Measurements from ENCODE around the gene PDE9A.

PDE9A gene

DNA sequence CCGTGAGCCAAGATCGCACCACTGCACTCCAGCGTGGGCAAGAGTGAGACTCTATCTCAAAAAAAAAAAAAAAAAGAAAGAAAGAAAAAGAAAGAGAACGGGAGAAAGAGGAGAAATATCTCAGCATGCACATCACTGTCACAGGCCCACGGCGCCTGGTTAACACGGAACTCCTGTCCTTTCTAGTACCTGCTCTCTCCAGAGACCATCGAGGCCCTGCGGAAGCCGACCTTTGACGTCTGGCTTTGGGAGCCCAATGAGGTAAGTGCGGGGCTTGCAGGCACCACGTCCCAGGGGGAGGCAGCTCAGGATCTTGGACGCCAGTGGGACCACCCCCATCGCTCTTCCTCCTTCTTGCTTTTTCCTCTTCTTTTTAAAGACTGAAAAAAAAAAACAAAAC, 100.4 kb downstream of the PDE9A start:
- POLR2A ChIA-PET = no interaction called here
- CTCF ChIA-PET = no interaction called here
- TF ChIP-seq, protein P1, sequence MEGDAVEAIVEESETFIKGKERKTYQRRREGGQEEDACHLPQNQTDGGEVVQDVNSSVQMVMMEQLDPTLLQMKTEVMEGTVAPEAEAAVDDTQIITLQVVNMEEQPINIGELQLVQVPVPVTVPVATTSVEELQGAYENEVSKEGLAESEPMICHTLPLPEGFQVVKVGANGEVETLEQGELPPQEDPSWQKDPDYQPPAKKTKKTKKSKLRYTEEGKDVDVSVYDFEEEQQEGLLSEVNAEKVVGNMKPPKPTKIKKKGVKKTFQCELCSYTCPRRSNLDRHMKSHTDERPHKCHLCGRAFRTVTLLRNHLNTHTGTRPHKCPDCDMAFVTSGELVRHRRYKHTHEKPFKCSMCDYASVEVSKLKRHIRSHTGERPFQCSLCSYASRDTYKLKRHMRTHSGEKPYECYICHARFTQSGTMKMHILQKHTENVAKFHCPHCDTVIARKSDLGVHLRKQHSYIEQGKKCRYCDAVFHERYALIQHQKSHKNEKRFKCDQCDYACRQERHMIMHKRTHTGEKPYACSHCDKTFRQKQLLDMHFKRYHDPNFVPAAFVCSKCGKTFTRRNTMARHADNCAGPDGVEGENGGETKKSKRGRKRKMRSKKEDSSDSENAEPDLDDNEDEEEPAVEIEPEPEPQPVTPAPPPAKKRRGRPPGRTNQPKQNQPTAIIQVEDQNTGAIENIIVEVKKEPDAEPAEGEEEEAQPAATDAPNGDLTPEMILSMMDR (IDR thresholded peaks at IDR 0.05; ENCODE audit: control extremely low read depth, extremely low read depth, low read depth, missing control alignments) = no peak
- DNase-seq (ENCODE audit: extremely low spot score) = no peak

DNA sequence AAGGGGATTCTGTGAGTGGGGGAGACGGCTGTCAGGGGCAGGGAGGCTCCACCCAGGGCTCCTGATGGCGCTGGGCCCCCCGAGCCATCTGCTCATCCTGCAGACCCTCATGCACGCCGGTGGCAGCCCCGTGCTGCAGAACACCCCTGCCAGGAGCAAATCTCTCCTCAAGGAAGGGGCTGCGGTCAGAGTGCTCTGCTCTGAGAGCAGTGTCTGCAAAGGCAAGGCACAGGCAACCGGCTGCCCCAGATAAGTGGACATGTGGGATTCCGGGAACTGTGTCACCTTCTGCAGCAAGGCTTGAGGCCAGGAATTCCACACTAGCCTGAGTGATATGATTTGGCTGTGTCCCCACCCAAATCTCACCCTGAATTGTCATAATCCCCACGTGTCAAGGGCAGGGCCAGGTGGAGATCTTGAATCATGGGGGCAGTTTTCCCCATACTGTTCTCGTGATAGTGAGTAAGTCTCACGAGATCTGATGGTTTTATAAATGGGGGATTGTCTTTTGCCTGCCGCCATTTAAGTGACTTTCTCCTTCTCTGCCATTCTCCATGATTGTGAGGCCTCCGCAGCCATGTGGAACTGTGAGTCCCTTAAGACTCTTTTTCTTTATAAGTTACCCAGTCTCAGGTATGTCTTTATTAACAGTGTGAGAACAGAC, 101.0 kb downstream of the PDE9A start:
- ChIA-PET POLR2A (no interaction called here), CTCF (no interaction called here)
- no peak for DNase-seq (ENCODE audit: extremely low spot score)
- TF ChIP-seq, protein P1 (IDR thresholded peaks at IDR 0.05; ENCODE audit: control extremely low read depth, extremely low read depth, low read depth, missing control alignments) = no peak

DNA sequence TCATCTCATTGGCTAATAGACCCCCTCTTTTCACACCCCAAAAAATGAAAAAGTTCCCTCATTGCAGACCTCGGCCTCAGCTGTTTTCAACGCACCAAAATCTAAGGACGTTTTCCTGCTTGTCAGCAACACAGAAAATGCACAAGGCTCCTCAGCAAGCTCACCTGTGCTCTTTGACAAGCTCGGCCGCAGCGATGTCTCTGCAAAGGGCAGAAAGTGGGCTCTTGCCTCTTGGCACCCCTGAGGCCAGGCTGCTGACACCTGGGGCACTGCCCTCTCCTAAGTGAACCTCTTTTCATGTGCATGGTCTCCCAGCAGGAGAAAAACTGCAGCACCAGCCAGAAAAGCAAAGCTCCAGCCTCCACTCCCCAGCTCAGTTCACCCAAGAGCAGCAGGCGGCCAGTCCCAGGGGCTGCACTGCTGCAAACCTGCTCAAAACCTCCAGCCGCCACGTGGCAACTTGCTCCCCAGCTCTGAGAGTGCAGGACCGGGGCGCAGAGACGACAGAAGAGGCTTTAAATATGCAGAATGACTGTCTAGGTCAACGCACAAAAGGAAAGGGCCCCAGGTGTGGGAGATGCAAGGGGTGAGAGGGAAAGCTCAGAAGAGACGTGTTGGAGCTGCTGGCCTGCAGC, 101.7 kb downstream of the PDE9A start:
- ChIA-PET POLR2A (no interaction called here), CTCF (no interaction called here)
- TF ChIP-seq, protein P1 (IDR thresholded peaks at IDR 0.05; ENCODE audit: control extremely low read depth, extremely low read depth, low read depth, missing control alignments) = no peak
- DNase-seq (ENCODE audit: extremely low spot score) = no peak

DNA sequence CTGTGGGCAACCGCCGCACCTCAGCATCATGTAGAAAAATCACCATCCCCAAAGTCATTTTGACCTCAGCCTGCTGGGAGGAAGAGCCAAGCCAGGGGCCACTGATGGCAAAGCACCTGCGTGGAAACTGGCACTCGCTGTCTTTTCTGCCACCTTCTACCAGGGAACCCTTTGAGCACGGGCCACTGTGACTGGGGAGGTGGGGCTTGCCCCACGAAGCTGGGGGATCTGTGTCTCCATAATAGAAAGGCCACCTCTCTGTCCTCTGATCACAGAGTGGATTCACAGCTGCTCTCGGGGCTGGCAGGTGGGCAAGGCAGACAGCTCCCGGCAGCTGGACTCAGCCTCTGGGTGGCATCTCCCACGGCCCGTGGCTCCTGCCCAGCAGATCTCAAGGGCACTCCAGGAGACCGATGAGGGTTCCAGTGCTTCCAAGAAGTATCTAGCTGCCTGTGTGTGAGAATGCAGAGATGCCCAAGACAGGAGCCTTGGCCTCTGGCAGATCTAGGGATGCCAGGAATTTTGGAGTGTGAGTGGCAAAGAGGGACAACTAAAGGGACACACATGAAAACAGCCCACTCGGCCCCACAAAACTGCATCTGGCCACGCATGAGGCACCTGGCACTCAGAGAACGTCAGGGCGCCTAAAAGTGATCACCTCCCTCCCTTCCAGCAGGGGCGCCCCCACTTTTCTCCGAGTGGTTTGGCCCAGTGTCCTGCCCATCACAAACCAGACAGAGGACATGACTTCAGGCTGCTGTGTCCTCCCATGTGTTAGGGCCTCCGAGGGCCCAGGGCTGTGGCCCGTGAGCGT, 102.6 kb downstream of the PDE9A start:
- ChIA-PET CTCF (no interaction called here), POLR2A (no interaction called here)
- TF ChIP-seq, protein P1 (IDR thresholded peaks at IDR 0.05; ENCODE audit: control extremely low read depth, extremely low read depth, low read depth, missing control alignments) = no peak

DNA sequence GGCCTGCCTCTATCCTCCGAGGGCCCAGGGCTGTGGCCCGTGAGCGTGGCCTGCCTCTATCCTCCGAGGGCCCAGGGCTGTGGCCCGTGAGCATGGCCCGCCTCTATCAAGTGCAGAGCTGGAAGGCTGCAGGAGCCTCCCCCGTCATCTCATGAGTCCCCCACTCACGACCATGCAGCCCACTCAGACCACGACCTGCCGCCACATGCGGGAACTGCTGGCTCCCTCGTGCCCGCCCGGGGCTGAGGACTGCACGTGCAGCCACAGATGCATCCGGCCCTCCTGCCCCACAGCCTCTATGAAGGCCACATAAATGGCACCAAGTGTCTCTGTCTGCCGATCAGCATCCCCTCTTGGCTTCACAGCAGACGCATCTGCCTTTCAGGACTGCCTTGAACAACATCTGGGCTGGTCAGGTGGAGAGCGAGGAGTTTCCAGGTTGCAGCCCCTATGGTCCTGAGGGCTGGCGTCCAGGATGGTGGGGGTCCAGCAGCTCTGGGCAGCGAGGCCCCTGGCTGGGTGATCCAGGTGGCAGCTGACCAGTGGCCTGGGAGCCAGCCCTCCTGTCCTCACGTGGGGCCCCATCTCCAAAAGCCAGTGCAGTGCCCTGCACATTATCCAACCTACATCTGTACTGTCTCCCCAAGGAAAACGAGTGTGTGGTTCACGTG, 103.3 kb downstream of the PDE9A start:
- TF ChIP-seq, protein P1 (IDR thresholded peaks at IDR 0.05; ENCODE audit: control extremely low read depth, extremely low read depth, low read depth, missing control alignments) = no peak
- ChIA-PET POLR2A (no interaction called here), CTCF (no interaction called here)
- DNase-seq (ENCODE audit: extremely low spot score) = no peak

More for the DNA sequence above, 102.6 kb downstream of the PDE9A start:
- no peak for DNase-seq (ENCODE audit: extremely low spot score)

DNA sequence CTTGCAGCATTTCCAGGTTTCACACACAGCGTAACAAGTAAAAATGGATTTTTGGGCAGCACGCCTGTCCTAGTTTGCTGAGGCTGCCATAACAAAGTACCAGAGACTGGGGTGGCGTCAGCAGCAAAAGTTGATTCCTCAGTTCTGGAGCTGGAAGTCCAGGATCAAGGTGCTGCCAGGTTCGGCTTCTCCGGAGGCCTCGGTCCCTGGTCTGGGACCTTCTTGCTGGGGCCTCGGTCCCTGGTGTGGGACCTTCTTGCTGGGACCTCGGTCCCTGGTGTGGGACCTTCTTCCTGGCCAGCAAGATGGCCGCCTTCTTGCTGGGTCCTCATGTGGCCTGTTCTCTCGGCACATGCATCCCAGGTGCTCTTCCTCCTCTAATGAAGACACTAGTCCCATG, 104.0 kb downstream of the PDE9A start:
- no peak for DNase-seq (ENCODE audit: extremely low spot score)
- CTCF ChIA-PET = no interaction called here
- POLR2A ChIA-PET = no interaction called here
- TF ChIP-seq, protein P1 (IDR thresholded peaks at IDR 0.05; ENCODE audit: control extremely low read depth, extremely low read depth, low read depth, missing control alignments) = no peak
